Esophagus (tissue), 2 donors: ENCODE results near the gene ANKRD29. TPM values are rescaled to one million over a fixed set of nuclear protein-coding genes. Genes with fewer than 3 reads are reported as not detected.

Experiments used
- H3K27ac ChIP-seq, 2 donors: one replicate each; pipeline ENCODE4 v1.5.1; 2013; ENCODE audit warnings: low read depth in 2 of 2, mild to moderate bottlenecking in 2 of 2, inconsistent platforms in 1 of 2, low read length in 1 of 2, moderate library complexity in 1 of 2
- H3K27me3 ChIP-seq, 2 donors: one replicate each; pipeline ENCODE4 v1.6.1; 2013; ENCODE audit warnings: low read length in 2 of 2, control low read depth in 1 of 2, mild to moderate bottlenecking in 1 of 2; ENCODE audit not compliant: insufficient read depth in 2 of 2, control insufficient read depth in 1 of 2
- H3K36me3 ChIP-seq, 2 donors: one replicate each; pipeline ENCODE4 v1.6.1; 2013; ENCODE audit warnings: low read length in 1 of 2; ENCODE audit not compliant: control insufficient read depth in 2 of 2, insufficient read depth in 2 of 2
- H3K4me1 ChIP-seq, 2 donors: one replicate each; pipeline ENCODE4 v1.6.1; 2013; ENCODE audit warnings: low read length in 1 of 2; ENCODE audit not compliant: control insufficient read depth in 2 of 2, insufficient read depth in 2 of 2
- H3K4me3 ChIP-seq, 2 donors: one replicate each; pipeline ENCODE4 v1.5.1; 2013; ENCODE audit warnings: low read length in 2 of 2, mild to moderate bottlenecking in 2 of 2, low read depth in 1 of 2, moderate library complexity in 1 of 2
- H3K9me3 ChIP-seq, 2 donors: one replicate each; pipeline ENCODE4 v1.6.1; 2013; ENCODE audit warnings: mild to moderate bottlenecking in 2 of 2, low read depth in 1 of 2, low read length in 1 of 2, moderate library complexity in 1 of 2; ENCODE audit not compliant: control insufficient read depth in 2 of 2, insufficient read depth in 1 of 2
- WGBS, 2 donors: extraction: QIAGEN DNeasy Blood & Tissue Kit; methylation state at CpG; one replicate each; pipeline ENCODE4 v1.1.7; 2013; 5-methylcytosine and 5-hydroxymethylcytosine counted together
- polyA plus RNA-seq, 2 donors: library from polyadenylated mRNA; stranded (reverse); fragments of 200-250 nt; gene quantifications; one replicate each; pipeline ENCODE4 v1.2.3, GENCODE V29; 2013
- donor health status: healthy with polysubstance abuse.
- donor health status: Bipolar disorder and iron deficiency.

The ANKRD29 gene
- polyA plus RNA-seq, 2 donors, result 7.2 to 14.8 TPM

GRCh38 chr18:23650968-23651927 lies 11.5 kb downstream of the ANKRD29 start:
- Histone ChIP-seq H3K4me3 (no peak overlapping the region), H3K36me3 (no peaks in the 10 kb centered on the region), H3K4me1 (peaks cover 0 to 4% of the 10 kb centered on the region in 2 donors), H3K27me3 (no peaks in the 10 kb centered on the region), H3K9me3 (no peaks in the 10 kb centered on the region), H3K27ac (peak overlapping the region; percentile 47 to 78)
- 70 to 78% methylated on average over 6 of the region's 6 CpGs for WGBS, 2 donors

GRCh38 chr18:23648940-23649607 lies 13.6 kb downstream of the ANKRD29 start:
- Histone ChIP-seq H3K27me3 (no peaks in the 10 kb centered on the region), H3K27ac (no peak overlapping the region), H3K4me3 (no peak overlapping the region), H3K9me3 (no peaks in the 10 kb centered on the region), H3K36me3 (peaks cover 0 to 3% of the 10 kb centered on the region in 2 donors), H3K4me1 (peaks cover 2 to 4% of the 10 kb centered on the region in 2 donors)
- WGBS, 2 donors, result 75 to 76% methylated on average over 8 of the region's 8 CpGs

GRCh38 chr18:23648456-23648855 lies 14.3 kb downstream of the ANKRD29 start:
- H3K4me1 ChIP-seq, result peaks cover 4% of the 10 kb centered on the region in 2 donors
- 80 to 83% methylated on average over 3 of the region's 3 CpGs for WGBS, 2 donors
- H3K27ac ChIP-seq, result no peak overlapping the region

GRCh38 chr18:23646282-23646681 lies 16.4 kb downstream of the ANKRD29 start:
- Histone ChIP-seq H3K4me1 (peaks cover 0 to 8% of the 10 kb centered on the region in 2 donors), H3K36me3 (peaks cover 0 to 3% of the 10 kb centered on the region in 2 donors), H3K27ac (no peak overlapping the region), H3K27me3 (no peaks in the 10 kb centered on the region), H3K9me3 (peaks cover 0 to 3% of the 10 kb centered on the region in 2 donors), H3K4me3 (no peak overlapping the region)
- 94 to 97% methylated on average over 2 of the region's 2 CpGs for WGBS, 2 donors

More at GRCh38 chr18:23648456-23648855, 14.3 kb downstream of the ANKRD29 start:
- Histone ChIP-seq H3K4me3 (no peak overlapping the region), H3K9me3 (no peaks in the 10 kb centered on the region), H3K27me3 (no peaks in the 10 kb centered on the region), H3K36me3 (peaks cover 0 to 3% of the 10 kb centered on the region in 2 donors)

GRCh38 chr18:23645568-23646175 lies 17.0 kb downstream of the ANKRD29 start:
- WGBS, 2 donors, result 89 to 93% methylated on average over 4 of the region's 4 CpGs
- no peak overlapping the region for H3K4me3 ChIP-seq
- H3K4me1 ChIP-seq, result peaks cover 0 to 8% of the 10 kb centered on the region in 2 donors
- H3K9me3 ChIP-seq, result peaks cover 0 to 4% of the 10 kb centered on the region in 2 donors
- H3K27me3 ChIP-seq, result no peaks in the 10 kb centered on the region
- H3K36me3 ChIP-seq, result peaks cover 0 to 3% of the 10 kb centered on the region in 2 donors
- H3K27ac ChIP-seq, result no peak overlapping the region

- Histone ChIP-seq H3K4me1 (peaks cover 0 to 8% of the 10 kb centered on the region in 2 donors), H3K27ac (peak overlapping the region in 1 of 2 donors; percentile 7), H3K27me3 (no peaks in the 10 kb centered on the region), H3K4me3 (no peak overlapping the region), H3K9me3 (peaks cover 0 to 4% of the 10 kb centered on the region in 2 donors), H3K36me3 (peaks cover 0 to 3% of the 10 kb centered on the region in 2 donors)
- 41 to 54% methylated on average over 2 of the region's 2 CpGs for WGBS, 2 donors
Measured at GRCh38 chr18:23643815-23644490, 18.8 kb downstream of the ANKRD29 start.

- 92 to 96% methylated on average over 11 of the region's 11 CpGs for WGBS, 2 donors
- Histone ChIP-seq H3K4me3 (no peak overlapping the region), H3K9me3 (peaks cover 0 to 4% of the 10 kb centered on the region in 2 donors), H3K4me1 (peaks cover 0 to 8% of the 10 kb centered on the region in 2 donors), H3K27ac (no peak overlapping the region), H3K27me3 (no peaks in the 10 kb centered on the region), H3K36me3 (peaks cover 0 to 3% of the 10 kb centered on the region in 2 donors)
Measured at GRCh38 chr18:23641937-23642666, 20.6 kb downstream of the ANKRD29 start.

GRCh38 chr18:23641143-23641720 lies 21.5 kb downstream of the ANKRD29 start:
- Histone ChIP-seq H3K9me3 (peaks cover 0 to 4% of the 10 kb centered on the region in 2 donors), H3K27me3 (no peaks in the 10 kb centered on the region), H3K4me1 (peaks cover 0 to 8% of the 10 kb centered on the region in 2 donors), H3K27ac (no peak overlapping the region), H3K4me3 (no peak overlapping the region), H3K36me3 (peaks cover 0 to 3% of the 10 kb centered on the region in 2 donors)
- 85 to 86% methylated on average over 11 of the region's 11 CpGs for WGBS, 2 donors
